Measurements from ENCODE around the gene GRIA4.

DNA sequence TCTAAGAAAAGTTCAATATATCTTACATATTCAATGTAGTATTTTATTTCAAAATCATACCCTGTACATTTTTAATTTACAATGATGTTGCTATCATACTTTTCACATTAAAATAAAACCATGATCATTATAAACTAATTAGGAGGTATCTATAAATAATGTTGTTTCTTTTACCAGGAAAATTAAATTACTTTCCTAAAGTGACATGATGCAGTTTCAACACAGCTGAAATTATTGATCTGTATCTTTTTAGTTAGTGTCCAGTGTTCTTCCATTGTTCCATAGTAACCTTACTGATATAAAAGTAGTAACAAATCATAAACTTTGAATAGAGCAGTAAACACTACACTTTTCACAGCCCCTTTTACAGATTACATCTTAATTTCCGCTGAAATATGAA is 29.7 kb downstream of the GRIA4 start:
- no peak for TF ChIP-seq EZH2 (IDR thresholded peaks at IDR 0.05; ENCODE audit: borderline replicate concordance, insufficient read depth, low read depth, low read length, poor library complexity, severe bottlenecking)
- TF ChIP-seq, protein P1, sequence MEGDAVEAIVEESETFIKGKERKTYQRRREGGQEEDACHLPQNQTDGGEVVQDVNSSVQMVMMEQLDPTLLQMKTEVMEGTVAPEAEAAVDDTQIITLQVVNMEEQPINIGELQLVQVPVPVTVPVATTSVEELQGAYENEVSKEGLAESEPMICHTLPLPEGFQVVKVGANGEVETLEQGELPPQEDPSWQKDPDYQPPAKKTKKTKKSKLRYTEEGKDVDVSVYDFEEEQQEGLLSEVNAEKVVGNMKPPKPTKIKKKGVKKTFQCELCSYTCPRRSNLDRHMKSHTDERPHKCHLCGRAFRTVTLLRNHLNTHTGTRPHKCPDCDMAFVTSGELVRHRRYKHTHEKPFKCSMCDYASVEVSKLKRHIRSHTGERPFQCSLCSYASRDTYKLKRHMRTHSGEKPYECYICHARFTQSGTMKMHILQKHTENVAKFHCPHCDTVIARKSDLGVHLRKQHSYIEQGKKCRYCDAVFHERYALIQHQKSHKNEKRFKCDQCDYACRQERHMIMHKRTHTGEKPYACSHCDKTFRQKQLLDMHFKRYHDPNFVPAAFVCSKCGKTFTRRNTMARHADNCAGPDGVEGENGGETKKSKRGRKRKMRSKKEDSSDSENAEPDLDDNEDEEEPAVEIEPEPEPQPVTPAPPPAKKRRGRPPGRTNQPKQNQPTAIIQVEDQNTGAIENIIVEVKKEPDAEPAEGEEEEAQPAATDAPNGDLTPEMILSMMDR (IDR thresholded peaks at IDR 0.05) = no peak

Data from B cell (primary cell).